Pons (tissue), 1 donor: Measurements from ENCODE around the gene APBA2.
"Not testable (repeated sequence)": the region's sequence is repeated elsewhere in the genome, so short reads cannot be mapped to it uniquely, and the experiment has no call there.

Experiments used
- DNase-seq: peaks from one replicate; pipeline ENCODE4 v3.0.0-alpha.2; 2016; ENCODE audit warnings: low spot score

The APBA2 gene

GRCh38 chr15:29086891-29087290 is 201.1 kb downstream of the APBA2 start:
- no peak for DNase-seq

- no peak for DNase-seq
Observed at GRCh38 chr15:29087521-29088285, 201.9 kb downstream of the APBA2 start.

DNA sequence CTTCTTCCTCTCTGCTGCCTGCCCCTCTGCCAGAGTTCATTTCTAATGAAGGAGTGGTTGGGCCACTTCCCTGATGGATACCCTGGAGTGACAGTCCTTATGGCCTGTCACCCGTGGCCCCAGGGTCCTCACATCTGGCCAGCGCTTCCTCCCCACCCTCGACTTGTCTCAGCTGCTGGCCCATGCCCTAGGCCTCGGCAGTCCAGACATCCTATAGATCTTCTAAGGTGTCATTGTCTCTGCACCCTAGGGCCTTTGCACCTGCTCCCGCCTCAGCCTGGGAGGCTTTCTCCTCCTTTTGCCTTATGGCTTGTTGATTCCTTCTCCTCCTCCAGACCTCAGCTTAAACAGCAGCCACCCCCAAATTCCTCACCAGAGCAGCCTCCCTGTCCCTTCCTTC is 202.9 kb downstream of the APBA2 start:
- DNase-seq, result no peak

DNA sequence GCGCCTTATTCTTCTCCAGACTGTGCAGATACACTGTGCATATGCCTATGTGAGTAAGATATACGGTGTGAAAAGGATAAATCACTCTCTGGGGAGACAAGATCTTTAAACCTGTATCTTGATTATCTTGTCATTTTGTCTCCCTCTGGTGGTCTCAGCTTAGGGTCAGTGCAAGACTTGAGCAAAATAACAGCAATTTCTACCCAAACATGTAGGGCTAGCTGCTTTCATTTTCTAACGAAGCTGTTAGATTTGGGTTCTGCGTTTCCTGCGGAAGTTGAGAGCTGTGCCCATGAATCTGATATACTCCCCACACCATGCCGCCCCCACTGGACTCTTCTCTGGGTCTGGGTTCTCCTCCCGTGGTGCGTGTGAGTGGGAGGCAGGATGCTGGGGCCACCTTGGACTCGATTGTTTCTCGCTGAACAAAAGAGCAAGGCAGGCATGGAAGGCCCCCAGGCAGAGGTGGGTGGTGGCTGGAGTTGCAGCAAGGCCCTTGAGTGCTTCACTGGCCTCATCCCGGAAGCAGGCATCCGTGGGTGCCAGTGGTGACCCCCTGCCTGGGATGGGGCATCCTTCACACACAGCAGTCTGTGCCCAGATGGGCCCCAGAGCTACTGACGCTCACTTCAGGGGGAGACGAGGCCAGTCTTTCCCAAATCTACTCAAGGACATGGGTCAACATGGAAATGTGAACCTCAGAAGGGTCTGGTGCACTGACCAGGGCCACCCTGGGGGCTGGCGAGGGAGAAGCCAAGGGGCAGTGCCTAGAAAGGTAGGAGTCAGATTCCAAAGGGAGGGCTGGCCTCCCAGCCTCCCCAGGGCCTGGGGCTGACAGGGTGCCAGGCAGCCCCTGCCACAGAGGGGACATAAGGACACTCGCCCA is 204.2 kb downstream of the APBA2 start:
- peak; percentile 83 for DNase-seq

DNA sequence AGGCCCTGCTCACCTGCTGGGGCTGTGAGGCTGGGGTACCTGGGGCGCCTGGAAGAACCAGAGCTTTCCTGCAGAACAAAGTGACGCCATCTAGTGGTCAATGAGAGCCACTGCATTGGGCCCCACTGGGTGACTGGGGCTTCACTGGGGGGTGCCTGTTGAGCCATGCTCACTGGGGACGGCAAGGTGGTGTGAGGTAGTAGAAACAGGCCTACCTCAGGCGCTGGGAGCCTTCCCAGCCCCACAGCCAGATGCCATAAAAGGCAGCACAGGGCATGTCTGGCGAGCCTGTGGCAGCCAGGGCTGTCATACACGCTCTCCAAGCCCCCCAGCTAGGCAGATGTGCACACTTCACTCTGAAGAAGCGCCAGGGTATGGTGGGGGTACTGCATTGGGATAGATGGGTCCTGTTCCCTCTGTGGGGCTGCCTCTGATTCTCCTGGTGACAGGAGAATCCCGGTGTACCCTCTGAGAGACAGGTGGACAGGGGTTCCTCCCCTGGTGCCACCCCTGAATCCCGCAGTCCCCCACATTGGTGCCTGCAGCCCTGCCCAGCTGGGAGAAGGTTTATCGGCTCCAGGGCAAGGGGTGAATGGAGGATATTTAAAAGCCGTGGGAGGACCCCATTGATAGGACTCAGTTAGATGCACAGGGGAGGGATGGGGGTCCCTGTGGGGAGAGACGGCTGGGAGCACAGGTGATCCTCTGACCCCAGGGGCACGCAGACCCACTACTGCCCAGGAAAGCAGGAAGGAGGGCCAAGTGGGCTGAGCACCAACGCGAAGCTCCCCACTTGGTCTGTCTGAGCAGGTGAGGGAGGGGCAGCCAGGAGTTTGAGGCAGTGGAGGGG is 205.1 kb downstream of the APBA2 start:
- DNase-seq, result peak; percentile 64

DNA sequence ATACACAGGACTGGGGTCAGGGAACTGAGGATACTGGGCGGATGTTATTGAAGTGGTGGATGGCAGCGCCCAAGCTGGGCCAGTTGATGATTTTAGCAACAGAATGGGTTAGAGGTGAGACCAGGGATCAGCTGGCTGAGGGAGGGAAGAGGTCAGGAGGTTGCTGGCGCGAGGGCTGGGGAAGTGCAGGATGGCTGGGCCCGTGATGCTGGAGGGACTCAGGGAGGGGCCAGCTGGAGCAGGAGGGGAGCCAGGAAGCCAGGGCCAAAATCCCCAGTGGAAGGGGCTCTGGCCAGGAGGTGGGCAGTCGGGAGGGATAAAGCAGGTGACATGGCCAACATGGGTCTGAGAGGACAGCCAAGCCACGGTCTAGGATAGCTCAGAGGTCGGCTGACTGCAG is 205.9 kb downstream of the APBA2 start:
- DNase-seq, result no peak

DNA sequence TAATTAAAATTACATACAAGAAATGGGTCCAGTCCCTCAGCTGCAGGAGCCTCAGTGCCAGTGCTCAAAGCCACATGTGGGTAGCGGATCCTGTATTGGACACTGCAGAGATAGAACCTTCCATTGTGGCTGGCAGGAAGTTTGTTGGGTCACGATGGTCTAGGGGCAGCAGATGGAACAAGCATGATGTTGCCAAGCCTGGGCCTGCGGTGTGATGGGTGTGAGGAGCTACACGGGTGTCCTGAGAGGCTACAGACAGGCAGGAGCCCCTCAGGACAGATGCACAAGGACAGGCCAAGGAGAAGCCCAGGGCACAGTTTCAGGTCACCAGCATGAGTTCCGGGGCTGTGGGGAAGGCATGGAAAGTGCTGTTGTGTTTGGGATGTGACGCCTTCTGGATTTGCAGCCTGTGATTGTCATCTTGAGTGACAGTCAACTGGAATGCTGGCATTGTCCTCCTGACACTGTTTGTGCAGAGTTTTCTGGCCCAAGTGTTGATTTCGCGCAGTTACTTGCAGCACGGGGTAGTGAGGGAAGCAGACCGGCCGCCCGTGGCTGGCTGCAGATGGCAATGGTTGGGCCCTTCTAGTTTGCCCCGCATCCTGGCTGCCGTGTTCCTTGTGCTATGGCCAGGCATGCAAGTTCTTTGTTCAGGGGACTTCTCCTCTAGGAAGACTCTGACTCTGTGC is 206.7 kb downstream of the APBA2 start:
- peak; percentile 61 for DNase-seq

DNA sequence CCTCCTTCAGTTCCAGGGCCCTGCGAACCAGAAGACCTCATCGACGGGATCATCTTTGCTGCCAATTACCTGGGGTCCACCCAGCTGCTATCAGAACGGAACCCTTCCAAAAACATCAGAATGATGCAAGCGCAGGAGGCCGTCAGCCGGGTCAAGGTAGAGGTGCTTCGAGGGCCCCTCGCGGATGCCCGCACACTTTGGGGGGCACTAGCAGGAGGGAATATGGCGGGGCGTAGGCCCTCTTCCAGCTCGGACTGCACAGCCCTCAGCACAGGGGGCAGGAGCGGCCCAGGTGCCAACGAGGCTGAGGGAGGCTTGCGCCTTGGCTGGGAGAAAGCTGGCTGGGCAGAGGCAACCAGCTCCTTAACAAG is 207.3 kb downstream of the APBA2 start:
- no peak for DNase-seq

- no peak for DNase-seq
Observed at GRCh38 chr15:29093696-29094343, 208.0 kb downstream of the APBA2 start.

GRCh38 chr15:29094711-29095110 is 208.9 kb downstream of the APBA2 start:
- no peak for DNase-seq

GRCh38 chr15:29095746-29096145 is 210.0 kb downstream of the APBA2 start:
- no peak for DNase-seq

DNA sequence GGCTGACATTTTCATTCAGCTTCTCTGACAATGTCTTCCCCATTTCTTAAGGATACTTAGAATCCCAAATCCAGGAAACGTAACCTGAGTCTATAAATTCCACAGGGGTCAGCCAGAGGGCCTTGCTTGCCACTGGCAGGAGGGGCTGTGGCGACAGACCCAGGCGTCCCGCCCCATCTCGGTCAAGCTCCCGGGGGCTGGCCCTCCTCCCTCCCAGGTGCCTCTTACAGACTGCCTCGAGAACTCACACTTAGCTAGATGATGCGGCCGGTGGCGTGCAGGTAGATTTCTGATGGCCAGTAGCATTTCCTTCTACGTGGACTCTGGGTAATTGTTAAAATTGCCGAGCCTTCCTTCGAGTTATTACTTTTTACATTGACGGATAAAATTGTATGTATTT is 211.4 kb downstream of the APBA2 start:
- DNase-seq, result no peak

GRCh38 chr15:29097971-29098370 is 212.2 kb downstream of the APBA2 start:
- DNase-seq, result no peak

GRCh38 chr15:29098652-29099051 is 212.9 kb downstream of the APBA2 start:
- DNase-seq, result no peak

DNA sequence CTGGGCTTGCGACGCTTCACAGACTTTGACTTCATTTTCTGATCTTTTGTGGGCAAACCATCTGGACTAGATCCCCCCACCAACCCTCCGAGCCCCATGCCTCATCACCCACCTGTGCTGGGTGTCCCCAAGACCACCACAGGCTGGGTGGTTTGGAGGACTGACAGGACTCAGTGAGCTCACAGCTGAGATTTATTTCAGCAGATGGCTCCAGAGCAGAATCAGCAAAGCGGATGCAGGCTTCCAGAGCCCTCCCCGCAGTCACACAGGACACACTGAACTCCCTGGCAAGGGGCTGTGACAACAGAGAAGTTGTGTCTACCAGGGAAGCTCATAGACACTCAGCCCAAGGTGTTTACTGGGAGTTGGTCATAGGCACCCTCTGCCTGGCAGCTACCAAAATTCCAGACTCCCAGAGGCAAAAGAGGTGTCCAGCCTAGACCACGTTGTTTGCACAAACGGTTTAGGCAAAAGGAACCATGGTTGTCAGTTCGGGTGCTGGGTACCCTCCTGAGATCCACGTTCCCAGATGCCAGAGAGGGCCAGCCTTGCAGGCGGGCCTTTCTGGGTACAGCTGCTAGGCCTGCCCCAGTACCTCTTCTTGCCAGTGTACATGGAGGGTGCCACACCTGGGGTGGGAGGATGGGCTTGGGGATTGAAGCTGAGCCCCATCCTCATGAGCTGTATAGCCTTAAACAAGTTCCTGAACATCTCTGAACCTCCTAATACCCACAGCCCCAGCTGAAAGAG is 213.5 kb downstream of the APBA2 start:
- DNase-seq, result no peak

DNA sequence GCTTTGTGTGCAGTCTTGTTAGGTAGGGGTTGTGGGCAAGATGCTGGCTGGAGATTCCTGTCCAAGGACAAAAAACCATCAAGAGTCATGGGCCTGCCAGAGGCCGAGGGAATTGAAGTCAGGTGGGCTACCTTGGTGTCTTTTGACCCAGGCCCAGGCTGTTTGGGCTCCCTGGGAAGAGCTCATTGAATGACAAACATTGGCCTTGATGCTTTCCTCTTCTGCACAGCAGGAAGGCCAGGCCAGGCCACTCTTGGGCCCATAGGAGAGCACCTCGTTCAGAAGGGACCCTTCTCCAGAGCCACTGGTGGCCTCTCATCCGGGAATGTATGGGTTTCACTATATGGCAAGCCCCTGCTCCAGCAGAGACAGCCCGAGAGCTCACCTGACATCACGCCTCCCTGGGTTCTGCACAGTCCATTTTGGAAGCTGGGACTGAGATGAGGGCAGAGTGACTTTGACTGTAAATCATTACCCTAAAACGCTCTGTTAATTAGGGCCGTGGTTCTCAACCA is 214.8 kb downstream of the APBA2 start:
- DNase-seq, result no peak

- DNase-seq, result no peak
Observed at GRCh38 chr15:29101491-29101890, 215.7 kb downstream of the APBA2 start.

DNA sequence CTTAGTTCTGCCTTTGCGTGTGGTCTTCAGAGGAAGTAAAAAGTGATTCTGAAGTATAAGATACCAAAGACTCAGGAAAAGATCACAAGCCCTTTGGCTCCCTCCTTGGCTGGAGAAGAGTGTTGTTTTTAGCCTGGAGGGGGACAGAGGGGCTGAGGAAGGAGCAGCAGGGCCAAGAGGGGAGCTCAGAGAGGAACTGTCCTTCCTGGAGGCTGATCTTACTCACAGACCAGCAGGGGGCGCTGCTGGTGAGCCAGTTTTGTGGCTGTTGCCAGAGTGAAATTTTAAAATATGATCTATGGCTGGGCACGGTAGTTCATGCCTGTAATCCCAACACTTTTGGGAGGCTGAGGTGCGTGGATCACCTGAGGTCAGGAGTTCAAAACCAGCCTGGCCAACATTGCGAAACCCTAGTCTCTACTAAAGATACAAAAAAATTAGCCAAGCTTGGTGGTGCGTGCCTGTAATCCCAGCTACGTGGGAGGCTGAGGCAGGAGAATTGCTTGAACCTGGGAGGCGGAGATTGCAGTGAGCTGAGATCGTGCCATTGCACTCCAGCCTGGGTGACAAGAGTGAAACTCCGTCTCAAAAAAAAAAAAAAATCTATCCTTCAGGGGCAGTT is 216.5 kb downstream of the APBA2 start:
- DNase-seq, result not testable (repeated sequence)

DNA sequence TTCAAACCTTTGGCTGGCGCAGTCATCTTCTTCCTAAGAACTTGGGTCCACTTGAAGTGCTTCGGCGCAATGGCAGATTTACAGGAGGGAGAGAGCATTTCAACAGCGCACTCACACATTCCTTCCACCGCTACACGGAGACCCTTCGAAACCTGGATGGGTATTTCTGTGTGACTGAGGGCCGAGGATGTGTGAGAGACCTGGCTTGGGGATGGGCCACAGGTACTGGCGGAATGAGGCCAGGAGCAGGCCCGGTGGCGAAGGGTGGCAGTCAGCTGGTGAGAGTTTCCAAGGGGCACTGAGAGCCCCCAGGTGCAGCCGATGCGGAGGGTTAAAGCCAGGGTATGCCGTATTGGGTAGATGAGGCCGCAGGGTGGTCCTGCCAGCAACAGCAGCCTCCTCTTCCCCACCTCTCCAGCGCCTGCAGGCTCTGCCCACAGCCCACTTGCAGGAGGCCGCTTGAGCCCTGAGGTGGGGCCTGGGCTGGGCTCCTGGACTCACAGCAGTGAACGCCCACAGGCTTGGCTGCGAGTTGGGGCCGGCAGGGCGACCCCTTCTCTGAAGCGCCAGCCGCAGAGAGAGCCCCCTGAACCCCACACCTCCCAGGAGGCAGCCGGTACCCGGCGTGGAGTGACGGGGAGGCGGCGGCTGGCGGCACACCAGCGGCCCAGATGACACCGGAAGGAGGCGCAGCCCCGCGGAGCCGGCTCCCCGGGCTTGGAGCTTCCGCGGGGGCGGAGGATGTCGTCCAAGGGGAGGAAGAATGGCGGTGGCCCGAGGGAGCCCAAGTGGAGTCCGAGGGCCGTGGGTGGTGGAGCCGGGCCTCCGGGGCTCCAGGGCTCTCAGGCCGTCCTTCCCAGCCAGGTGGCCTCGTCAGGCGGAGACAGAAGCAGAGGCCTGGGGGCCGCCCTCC is 217.4 kb downstream of the APBA2 start:
- no peak for DNase-seq
